Measurements from ENCODE around the gene MYO5C.
"Not testable (repeated sequence)": the region's sequence is repeated elsewhere in the genome, so short reads cannot be mapped to it uniquely, and the experiment has no call there.

The MYO5C gene

DNA sequence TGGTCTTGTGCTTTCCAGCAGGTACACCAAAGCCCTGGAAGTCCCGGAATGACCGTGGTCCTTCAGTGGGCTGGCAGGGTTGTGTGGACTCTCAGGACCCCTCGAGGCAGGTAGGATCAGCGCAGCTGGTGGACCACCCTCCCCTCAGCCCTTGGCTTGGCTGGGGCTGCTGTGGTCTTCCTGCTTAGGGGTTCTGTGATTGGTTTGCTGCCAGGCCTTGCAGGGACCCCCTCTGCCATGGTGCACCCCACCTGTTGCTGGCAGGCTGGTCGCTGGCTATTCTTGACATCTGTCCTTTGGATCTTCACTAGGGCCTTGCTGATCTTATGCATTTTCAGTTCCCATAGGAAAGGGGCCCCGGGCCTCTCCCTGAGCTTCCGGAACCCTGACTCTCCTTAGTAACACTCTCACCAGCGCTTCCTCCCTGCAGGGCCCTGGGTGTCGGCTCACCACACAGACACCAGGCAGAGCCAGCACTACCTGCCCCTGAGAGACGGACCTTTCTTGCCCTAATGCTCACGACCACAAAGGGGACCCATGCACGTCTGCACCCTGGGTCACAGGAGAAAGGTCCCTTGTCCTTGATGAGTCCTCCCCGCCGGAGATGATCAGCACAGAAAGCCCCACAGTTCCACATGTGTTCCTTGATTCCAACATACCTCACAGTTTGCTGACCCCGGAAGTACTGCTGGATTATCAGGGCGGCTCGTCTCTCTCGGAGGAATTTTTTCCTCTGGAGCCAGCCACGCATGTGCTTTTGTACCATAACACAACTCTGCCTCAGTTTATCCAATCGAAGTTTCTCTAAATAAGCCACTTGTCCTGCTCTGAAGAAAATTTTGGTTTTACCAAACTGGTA lies 51.7 kb downstream of the MYO5C start:
- no peak for DNase-seq (ENCODE audit: low read depth)

DNA sequence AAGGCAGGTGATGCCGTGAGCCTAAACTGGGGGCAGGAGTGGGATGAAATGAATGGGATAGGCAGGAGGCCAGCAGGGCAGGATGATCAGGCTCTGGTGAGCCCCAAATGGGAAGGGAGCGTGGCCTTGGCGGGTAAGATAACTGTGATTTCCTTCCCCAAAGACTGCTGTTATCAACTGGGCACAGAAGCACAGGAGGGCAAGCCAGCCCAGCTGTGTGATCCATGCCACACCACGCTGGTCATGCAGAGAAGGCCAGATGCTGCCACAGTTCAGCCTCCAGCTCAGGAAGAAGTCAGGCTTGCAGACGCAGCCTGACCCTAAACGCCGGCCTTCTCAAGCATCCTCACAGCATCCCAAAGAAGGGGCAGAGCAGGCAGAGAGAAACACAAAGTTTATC lies 52.3 kb downstream of the MYO5C start:
- no peak for DNase-seq (ENCODE audit: low read depth)

DNA sequence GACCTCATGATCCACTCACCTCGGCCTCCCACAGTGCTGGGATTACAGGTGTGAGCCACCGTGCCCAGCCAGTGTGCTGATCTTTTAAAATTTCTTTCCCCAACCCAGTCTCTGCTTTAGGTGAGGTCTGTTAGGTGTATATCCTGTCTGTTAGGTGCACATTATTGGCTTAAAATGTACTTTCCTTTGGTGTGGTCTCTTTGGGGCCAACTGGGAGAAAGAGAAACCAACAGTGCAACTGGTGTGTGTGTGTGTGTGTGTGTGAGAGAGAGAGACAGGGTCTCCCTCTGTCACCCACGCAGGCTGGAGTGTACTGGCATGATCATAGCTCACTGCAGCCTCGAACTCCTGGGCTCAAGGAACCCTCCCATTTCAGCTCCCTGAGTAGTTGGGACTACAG lies 54.1 kb downstream of the MYO5C start:
- DNase-seq (ENCODE audit: low read depth), result no peak

DNA sequence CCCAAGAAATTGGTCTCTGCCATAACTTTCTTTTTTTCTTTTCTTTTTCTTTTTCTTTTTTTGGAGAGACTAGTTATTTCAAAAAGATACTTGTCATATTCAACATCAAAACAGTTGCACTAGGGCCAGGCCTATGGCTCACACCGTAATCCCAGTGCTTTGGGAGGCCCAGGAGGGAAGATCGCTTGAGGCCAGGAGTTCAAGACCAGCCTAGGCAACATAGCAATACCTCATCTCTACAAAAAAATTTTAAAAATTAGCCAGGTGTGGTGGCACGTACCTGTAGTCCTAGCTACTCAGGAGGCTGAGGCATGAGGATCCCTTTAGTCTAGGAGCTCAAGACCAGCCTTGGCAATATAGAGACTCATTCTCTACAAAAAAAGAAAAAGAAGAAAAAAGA lies 55.4 kb downstream of the MYO5C start:
- no peak for DNase-seq (ENCODE audit: low read depth)

DNA sequence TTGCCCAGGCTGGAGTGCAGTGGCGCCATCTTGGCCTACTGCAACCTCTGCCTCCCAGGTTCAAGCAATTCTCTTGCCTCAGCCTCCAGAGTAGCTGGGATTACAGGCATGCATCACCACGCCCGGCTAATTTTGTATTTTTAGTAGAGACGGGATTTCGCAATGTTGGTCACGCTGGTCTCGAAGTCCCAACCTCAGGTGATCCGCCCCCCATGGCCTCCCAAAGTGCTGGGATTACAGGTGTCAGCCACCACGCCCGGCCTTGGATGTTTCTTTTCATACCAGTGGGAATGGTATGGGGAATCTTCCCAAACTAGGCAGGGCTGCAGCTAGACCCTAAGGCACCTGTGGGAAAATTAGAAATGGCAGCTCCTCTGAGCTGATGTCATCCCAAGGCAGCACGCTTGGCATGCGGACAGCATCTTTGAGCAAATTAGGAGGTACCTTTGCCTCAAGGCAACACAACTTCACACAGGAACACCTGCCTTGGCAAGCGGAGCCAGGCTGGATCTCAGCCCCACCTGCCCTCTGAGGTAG lies 56.5 kb downstream of the MYO5C start:
- not testable (repeated sequence) for DNase-seq (ENCODE audit: low read depth)

DNA sequence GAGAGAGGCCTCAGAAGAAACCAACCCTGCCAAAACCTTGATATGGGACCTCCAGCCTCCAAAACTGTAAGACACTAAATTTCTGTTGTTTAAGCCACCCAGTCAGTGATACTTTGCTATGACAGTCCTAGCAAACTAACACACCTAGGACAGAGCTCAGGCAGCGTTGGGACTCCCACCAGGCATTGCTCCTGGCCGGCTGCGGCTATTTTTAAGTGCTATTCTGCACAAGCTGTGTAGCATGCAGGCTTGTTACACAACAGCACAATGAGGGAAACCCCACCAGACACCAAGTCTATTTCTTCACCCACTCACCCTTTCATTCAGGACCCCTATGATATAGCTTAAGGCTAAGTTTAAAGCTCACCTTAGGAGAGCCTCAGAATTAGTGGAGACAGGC lies 57.5 kb downstream of the MYO5C start:
- DNase-seq (ENCODE audit: low read depth), result no peak

DNA sequence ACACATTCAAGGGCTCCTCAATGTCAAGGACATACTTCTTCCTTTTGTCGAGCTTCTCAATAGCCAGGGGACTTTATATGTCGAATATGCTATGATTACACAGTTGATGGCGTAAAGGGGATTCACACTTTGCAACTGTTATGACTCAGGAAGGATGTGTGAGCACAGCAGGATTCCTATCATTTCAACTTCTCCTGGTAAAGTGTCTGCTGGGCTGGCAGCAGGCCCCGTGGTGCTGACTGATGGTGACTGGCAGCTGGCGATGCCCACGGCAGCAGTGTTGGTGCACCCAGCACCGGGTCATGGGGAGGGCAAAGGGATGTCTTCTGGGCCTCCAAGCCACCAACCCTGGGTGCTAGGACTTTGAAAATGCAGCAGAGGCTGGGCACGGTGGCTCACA lies 59.6 kb downstream of the MYO5C start:
- DNase-seq (ENCODE audit: low read depth), result no peak

DNA sequence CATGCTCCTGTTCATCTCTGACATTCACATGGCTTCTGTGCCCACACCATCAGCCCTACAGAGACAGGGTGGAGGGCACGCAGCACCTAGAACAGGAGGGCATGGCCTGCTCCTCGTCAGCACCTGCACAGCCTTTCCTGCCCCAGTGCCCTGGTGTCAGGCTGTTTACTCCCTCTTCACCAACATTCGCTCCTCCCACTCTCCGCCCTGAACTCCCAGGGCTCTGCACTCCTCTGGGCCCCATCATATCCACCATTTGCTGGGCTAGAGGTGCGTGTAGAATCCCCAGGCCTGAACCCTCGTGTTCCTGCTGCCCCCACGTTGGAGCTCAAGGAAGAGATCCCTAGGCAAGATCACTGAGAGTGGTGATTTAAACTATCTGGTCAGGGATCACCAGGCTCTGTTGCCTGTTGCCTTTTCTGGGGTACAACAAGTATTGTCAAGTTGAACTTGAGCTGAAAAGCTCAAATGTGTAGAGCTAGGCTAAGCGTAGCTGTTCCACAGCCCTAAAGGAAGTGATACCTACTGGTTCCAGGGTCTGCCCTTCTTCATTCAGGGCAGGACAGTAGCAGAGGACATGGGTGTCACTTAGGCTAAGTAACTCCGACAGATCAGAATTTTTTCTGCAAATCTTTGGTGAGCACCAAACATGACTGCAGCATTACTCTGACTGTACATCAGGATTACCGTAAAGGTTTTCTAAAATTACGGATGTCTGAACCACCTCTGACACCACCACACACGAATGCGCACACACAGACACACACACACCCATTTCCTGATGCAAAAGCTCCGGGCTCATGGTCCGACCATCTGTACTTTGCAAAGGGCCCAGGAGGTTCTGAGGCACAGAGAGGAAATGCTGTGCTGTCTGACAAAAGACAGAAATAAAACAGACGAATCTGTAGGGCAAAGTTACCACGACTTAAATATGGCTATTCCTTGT lies 60.7 kb downstream of the MYO5C start:
- no peak for DNase-seq (ENCODE audit: low read depth)

DNA sequence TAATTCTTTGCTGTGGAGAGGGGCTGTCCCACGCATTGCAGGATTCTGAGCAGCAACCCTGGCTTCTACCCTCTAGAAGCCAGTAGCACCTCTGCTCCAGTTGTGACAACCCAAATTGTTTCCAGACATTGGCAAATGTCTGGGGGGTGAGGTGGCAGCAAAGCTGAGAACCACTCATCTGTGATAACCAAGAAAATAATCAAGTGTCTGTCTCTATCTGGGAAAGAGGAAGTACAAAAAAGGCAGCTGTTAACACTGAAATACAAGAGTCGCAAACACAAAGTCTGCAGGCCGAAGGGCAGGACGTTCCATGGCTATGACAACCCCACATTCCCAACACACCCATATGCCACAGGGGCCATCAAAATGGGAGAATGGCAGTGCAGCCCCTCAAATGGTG lies 62.2 kb downstream of the MYO5C start:
- DNase-seq (ENCODE audit: low read depth), result no peak

DNA sequence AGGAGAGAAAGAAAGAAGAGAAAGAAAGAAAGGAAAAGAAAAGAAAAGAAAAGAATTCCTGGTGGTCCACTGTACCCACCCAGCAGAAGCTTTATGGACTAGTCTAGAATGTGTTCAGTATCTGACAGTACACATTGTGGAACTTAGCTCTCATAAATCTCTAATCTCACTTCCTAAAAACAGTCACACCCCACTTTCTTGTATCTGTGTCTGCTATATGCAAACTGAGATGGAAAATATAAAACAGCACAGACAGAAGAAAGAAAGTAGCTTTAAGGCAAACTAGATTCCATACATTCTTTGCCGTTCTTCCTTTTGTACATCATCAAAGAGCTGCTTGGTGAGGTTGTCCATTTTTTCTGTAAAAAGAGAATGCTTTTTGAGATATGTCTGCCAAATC lies 63.3 kb downstream of the MYO5C start:
- DNase-seq (ENCODE audit: low read depth), result no peak

DNA sequence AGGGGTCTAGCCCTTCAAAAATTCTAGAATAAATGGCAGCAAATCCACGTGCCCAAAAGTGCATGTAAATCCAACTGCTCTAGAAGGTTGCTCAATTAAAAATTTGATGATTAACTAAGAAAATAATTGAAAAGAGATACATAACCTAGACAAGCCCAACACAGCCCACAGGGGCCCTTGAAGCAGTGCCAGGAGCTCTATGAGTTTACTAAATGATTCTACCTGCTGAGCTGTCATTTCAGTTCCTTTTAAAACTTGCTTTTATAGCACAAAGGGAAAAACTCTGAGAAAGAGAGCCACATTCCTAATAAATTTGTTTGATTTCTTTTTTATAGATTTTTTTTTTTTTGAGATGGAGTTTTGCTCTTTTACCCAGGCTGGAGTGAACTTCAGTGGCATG lies 65.5 kb downstream of the MYO5C start:
- no peak for DNase-seq (ENCODE audit: low read depth)

DNA sequence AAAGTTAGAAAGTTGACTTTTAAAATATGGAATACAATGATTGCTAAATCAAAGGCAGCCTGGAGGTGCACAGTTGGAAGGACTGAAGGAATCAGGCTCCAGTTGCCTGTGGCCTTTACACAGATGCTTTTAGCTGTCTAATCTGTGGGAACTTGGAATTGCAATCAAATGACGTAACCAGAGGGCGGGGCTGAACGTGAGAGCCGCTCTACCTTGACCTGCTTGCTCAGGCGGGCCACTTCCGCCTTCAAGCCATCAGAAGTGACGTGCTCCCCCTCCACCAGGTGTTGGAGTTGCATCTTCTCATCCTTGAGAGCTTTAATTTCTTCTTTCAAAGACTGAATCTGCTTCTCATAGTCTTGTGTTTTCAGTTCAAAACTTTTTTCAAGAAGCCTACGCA lies 66.7 kb downstream of the MYO5C start:
- DNase-seq (ENCODE audit: low read depth), result no peak

DNA sequence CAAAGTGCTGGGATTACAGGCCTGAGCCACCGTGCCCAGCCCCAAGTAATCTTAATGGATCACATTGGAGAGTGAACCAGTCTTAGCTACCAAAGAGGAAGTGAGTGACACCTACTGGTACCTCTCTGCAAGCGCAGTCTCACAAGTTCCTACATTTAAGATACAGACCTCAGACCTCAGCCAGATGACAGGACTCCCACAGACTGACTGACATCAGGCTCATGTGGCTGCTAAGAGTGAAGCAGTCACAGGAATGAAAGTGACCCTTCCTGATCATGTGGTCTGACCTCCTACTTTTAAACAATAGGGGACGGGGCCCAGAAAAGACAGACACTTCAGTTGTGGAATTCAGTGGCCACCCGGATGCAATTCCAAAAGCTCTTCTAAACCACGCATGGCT lies 68.1 kb downstream of the MYO5C start:
- no peak for DNase-seq (ENCODE audit: low read depth)

DNA sequence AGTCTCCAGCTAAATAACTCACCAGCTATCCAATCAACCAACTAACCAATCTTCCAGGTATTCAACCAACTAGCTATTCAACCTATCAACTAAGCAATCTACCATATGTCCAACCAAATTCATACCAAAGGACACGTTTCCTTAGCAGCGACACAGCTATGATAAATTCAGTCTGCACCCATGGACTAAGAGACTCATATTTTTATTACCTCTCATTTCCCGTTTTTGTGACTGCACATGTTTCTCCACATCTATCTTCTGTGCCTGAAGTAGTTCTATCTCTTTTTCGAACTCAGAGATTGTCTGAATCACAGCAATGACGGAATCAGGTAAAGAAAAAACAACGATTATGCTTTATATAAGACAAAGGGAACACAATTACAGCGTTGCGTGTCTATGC lies 70.4 kb downstream of the MYO5C start:
- no peak for DNase-seq (ENCODE audit: low read depth)

DNA sequence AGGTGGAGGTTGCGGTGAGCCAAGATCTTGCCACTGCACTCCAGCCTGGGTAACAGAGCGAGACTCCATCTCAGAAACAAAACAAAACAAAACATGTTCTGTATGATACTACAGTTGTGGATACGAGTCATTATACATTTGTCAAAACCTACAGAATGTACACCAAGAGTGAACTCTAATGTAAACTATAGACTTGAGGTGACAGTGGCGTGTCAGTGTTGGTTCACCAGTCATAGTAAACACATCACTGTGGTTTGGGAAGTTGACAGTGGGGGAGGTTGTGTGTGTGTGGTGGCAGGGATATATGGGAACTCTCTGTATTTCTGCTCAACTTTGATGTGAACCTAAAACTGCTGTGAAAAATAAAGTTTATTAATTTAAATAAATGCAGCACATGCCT lies 71.4 kb downstream of the MYO5C start:
- no peak for DNase-seq (ENCODE audit: low read depth)

DNA sequence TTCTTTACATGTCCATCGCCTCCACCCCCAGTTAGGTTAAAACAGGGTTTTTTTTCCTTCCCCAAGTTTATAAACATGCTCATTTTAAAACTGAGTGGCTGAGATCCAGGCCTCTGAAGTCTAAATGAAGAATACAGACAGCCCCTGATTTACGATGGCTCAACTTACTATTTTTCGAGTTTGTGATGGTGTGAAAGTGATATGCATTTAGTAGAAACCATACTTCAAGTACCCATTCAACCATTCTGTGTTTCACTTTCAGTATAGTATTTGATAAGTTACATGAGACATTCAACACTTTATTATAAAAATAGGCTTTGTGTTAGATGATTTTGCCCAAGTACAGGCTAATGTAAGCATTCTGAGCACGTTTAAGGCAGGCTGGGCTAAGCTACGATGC lies 73.9 kb downstream of the MYO5C start:
- DNase-seq (ENCODE audit: low read depth), result no peak

DNA sequence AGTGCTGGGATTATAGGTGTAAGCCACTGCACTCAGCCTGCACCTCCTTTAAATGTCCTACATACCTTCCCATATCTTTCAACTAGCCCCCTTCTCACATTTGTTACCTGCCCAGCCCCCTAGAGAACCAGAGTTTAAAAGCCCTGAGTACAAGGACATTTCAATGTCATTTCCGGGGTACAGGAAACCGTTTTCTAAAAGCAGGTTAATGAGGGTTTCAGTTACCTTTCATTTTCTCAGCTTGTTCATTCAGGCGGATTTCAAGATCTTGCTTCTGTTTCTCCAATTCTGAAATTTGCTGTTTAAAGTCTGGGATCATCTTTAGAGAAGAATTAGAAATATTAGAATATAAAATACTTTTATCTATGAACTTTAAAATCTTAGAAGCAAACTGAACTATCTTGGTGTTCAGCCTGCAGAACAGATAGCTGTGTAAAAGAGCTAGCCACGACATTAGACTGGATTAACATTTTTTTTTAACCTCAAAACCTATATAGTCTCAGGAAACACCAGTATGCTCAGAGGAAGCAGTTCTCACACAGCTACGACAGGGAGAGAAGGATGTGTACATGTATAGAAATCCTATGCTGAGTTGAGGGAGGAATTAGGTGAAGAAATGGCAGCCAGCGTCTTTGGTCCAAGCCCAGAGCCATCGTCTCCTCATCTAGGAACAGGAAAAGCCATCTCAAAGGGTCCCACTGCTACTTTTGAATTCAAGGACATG lies 74.5 kb downstream of the MYO5C start:
- no peak for DNase-seq (ENCODE audit: low read depth)

DNA sequence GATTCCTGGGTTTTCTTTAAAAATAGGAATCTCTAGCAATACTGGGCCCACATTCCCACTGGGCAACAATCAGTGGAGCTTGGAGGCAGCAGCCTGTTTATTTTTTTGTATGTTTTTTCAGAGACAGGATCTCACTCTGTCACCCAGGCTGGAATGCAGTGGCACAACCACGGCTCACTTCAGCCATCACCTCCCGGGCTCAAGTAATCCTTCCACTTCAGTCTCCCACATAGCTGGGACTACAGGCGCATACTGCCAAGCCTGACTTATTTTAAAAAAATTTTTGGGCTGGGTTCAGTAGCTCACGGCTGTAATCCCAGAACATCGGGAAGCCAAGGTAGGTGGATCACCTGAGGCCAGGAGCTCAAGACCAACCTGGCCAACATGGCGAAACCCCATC lies 75.4 kb downstream of the MYO5C start:
- no peak for DNase-seq (ENCODE audit: low read depth)

DNA sequence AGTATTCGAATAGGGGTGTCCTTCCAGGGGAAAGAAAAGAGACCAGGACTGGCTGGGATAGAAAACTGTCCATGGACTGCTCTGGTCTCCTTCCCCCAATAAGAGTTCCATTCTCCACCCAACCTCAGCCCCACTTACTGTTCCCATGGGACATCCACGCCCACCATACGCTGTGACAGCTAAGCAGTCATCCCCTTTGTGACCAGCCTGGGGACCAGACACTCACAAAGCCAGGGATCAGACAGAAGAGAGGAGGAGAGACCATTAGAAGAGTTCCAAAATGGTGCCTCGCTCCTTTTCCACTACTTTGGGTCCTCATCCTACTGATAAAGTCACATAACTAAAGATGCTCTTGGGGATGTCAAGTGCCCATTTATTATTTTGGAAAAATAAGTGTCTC lies 76.8 kb downstream of the MYO5C start:
- DNase-seq (ENCODE audit: low read depth), result no peak

DNA sequence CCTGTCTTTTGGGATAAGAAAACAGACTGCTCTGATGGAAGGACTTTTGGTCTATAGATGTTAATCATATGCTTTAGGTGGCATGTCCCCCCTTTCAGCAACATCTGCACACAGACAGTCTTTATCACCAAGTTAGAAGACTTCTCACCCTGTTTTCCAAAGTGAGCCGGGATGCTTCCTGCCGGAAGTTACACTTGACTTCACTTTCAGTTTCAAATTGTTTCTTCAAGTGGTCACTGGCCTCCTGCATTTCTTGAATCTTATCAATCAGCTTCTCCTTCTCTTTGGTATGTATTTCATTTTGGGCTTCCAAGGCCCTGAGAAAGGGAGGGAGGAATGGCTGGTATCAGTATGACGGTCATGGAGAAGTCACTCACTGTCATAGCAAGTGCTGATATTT lies 77.2 kb downstream of the MYO5C start:
- DNase-seq (ENCODE audit: low read depth), result no peak

DNA sequence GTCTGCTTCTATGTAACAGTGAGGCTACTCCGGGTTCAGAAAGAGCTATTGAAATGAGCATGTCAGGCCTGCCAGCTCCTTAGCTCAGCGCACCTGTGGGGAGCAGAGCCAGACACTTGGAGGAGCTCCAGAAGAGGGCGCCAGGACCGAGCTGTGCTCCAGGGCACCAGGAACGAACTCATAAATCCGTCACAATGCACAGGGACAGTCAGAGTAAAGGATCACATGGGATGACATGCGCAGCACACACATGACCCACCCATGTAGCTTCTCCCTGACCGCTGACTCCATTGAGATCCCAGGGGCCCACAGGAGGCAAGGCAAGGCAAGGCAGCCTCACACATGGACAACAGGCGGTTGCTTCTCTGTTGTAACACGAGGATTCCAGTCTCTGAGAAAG lies 78.4 kb downstream of the MYO5C start:
- DNase-seq (ENCODE audit: low read depth), result no peak

DNA sequence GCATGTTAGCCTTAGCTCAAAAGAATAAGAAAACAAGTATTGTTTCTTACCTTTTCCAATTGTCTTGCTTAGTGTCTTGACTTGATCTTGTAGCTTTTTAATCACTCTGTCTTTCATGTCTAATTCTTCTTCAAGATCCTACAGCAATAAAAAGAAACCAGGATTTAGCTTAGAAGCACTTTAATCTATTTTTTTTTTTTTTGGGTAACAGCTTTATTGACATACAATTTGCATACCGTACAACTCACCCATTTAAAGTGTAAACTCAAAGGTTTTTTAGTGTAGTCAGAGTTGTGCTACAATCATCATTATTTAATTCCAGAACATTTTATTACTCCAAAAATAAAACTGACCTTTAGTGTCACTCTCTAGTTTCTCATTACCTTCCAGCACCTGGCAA lies 81.1 kb downstream of the MYO5C start:
- no peak for DNase-seq (ENCODE audit: low read depth)
